Testis (tissue), 3 donors: ENCODE data around the gene ATG16L1. TPM values are rescaled to one million over a fixed set of nuclear protein-coding genes. Genes with fewer than 3 reads are reported as not detected.

Experiments used
- DNase-seq: peaks from one replicate; pipeline ENCODE4 v3.0.0-alpha.2; 2019
- H3K27ac ChIP-seq, 2 donors: fragments of 200-600 bp; sonication (generic); one replicate each; pipeline ENCODE4 v1.5.1; 2019
- H3K27me3 ChIP-seq: fragments of 200-600 bp; sonication (generic); one replicate; pipeline ENCODE4 v1.5.1; 2019
- H3K36me3 ChIP-seq: fragments of 200-600 bp; sonication (generic); one replicate; pipeline ENCODE4 v1.5.1; 2017; ENCODE audit warnings: low read depth; ENCODE audit errors: missing control alignments
- H3K4me1 ChIP-seq: fragments of 200-600 bp; sonication (generic); one replicate; pipeline ENCODE4 v1.5.1; 2019
- H3K4me3 ChIP-seq, 2 donors: fragments of 200-600 bp; sonication (generic); one replicate each; pipeline ENCODE4 v1.5.1; 2017 to 2019
- H3K9me3 ChIP-seq: fragments of 200-600 bp; sonication (generic); one replicate; pipeline ENCODE4 v1.5.1; 2017
- POLR2A ChIP-seq: fragments of 450-650 bp; IDR thresholded peaks from one replicate; pipeline ENCODE4 v1.6.1; 2017; ENCODE audit warnings: antibody characterized with exemption, mild to moderate bottlenecking, moderate library complexity
- WGBS, 2 donors: methylation state at CpG; one replicate each; pipeline ENCODE4 v1.1.5; 2018; 5-methylcytosine and 5-hydroxymethylcytosine counted together
- intact Hi-C: fragments of 100-400 bp; cut with DNase I; formaldehyde crosslinking; loops from one replicate; pipeline ENCODE4 v1.15.1; 2023; ENCODE audit warnings: low total_unique reads
- polyA plus RNA-seq: library from polyadenylated mRNA; stranded (reverse); fragments of 350-450 nt; fragmentation: Illumina TruSeq; extraction: RNeasy Lipid Tissue Mini Kit (QIAGEN cat#74804); gene quantifications from one replicate; pipeline ENCODE4 v1.2.3, GENCODE V29; 2014; ENCODE audit warnings: low read depth, low replicate concordance; ENCODE audit not compliant: insufficient read depth
- total RNA-seq, 2 donors: library from RNA; depleted of rRNA; stranded (reverse); fragments of >200 nt; gene quantifications; one replicate each; pipeline ENCODE4 v1.2.3, GENCODE V29; 2016
- TF ChIP-seq, protein P1 (sequence below), 3 experiments: fragments of 450-650 bp in 2 of 3; fragments of 200-600 bp in 1 of 3; sonication (generic) in 1 of 3; IDR thresholded peaks; one replicate each; pipeline ENCODE4 v1.5.1; 2016 to 2019; ENCODE audit warnings: antibody characterized with exemption in 3 of 3, mild to moderate bottlenecking in 2 of 3, moderate library complexity in 1 of 3

Gene ATG16L1
- total and polyA plus RNA-seq, 3 donors from 2014 or later = 37.3 to 53.1 (median 47.2) TPM

DNA sequence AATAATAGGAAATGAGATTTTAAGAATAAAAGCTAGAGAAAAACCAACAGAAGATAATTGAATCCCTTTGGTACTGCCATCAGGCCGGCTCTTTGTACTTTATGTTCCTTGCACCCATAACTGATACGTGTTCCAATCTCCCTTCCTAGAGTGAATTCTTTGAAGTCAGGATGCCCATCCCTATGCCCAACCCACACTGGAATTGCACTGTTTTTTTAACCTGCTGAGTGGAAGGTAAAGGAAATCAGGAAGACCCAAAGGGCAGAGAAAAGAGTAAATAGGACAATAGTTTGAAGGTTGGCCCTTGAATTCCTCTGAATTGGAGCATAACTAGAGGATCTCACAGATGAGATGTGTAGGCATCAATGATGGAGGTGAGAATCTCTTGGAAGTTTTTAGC, 4.4 kb upstream of the ATG16L1 start:
- no peaks in the 10 kb centered on the region for H3K9me3 ChIP-seq
- no peak overlapping the region for H3K27ac ChIP-seq
- H3K4me1 ChIP-seq = peaks cover 4% of the 10 kb centered on the region
- H3K4me3 ChIP-seq = no peak overlapping the region
- 74 to 79% methylated on average over 2 of the region's 2 CpGs for WGBS, 2 donors
- H3K27me3 ChIP-seq = no peaks in the 10 kb centered on the region
- TF ChIP-seq, protein P1, sequence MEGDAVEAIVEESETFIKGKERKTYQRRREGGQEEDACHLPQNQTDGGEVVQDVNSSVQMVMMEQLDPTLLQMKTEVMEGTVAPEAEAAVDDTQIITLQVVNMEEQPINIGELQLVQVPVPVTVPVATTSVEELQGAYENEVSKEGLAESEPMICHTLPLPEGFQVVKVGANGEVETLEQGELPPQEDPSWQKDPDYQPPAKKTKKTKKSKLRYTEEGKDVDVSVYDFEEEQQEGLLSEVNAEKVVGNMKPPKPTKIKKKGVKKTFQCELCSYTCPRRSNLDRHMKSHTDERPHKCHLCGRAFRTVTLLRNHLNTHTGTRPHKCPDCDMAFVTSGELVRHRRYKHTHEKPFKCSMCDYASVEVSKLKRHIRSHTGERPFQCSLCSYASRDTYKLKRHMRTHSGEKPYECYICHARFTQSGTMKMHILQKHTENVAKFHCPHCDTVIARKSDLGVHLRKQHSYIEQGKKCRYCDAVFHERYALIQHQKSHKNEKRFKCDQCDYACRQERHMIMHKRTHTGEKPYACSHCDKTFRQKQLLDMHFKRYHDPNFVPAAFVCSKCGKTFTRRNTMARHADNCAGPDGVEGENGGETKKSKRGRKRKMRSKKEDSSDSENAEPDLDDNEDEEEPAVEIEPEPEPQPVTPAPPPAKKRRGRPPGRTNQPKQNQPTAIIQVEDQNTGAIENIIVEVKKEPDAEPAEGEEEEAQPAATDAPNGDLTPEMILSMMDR (IDR thresholded peaks at IDR 0.05) = no peak
- no peak for TF ChIP-seq POLR2A
- H3K36me3 ChIP-seq = no peaks in the 10 kb centered on the region
- intact Hi-C loops = no loop called here
- DNase-seq = no peak

DNA sequence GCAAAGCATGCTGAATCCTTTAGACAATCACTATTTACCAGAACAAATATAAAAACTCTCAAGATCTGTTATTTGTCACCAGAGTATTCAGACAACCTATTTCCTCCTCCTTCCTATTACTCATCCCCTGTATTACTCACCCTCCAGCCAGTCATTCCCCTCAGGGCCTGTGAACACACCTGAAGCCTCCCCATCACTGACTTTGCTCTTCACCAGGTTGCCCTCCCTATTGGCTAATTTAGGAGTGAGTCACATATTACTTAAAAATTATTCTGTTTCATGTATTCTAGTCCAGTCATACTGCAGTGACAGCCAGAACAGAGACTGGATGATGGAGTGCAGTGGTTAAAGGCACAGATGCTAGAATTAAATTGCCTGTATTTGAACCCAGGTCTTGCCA, 3.7 kb upstream of the ATG16L1 start:
- no peak for TF ChIP-seq POLR2A
- TF ChIP-seq, protein P1 (IDR thresholded peaks at IDR 0.05) = no peak
- DNase-seq = no peak
- H3K4me1 ChIP-seq = peaks cover 8% of the 10 kb centered on the region
- no peak overlapping the region for H3K4me3 ChIP-seq
- no peaks in the 10 kb centered on the region for H3K36me3 ChIP-seq
- intact Hi-C loops = no loop called here
- H3K27me3 ChIP-seq = no peaks in the 10 kb centered on the region
- H3K27ac ChIP-seq = no peak overlapping the region
- H3K9me3 ChIP-seq = no peaks in the 10 kb centered on the region

DNA sequence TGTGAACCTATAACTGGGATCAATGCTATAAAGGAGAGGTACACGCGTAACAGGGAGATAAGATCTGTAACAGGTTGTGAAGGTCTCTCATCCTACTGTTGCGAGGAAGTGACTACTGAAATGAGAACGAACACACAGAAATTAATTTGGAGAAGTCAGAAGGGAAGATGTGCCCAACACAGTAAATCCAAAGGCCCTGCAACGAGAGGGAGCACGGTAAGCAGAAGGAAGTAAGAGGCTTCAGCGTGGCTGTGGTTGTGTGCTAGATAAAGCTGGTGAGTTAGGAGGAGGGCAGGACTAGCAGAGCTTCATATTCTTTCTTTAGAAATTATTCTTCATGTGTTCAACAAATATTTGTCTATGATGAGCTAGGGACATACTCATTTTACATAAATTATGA, 2.5 kb upstream of the ATG16L1 start:
- Histone ChIP-seq H3K4me3 (no peak overlapping the region), H3K27me3 (no peaks in the 10 kb centered on the region), H3K36me3 (no peaks in the 10 kb centered on the region), H3K4me1 (peaks cover 10% of the 10 kb centered on the region), H3K9me3 (no peaks in the 10 kb centered on the region), H3K27ac (no peak overlapping the region)
- no peak for DNase-seq
- intact Hi-C loops = no loop called here
- 75 to 76% methylated on average over 7 of the region's 7 CpGs for WGBS, 2 donors
- no peak for TF ChIP-seq POLR2A
- TF ChIP-seq, protein P1 (IDR thresholded peaks at IDR 0.05) = no peak

DNA sequence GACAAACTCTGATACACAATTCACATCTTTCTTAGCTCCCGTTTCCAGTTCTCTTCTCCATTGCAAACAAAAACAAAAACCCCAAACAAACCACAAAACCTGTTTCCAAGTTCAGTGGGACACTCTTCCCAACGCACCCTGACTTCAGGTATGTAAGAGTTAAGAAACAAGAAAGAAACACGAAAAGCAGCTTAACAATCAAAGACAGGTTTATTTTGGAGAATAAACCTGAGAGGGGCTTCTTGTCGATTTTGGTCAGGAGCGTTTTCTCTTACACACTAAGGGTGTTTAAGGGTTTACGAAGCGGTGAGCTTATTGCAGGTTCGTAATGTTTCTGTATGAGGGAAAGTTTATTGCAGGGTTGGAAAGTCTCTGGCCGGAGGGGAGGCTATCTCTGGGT, 905 bp upstream of the ATG16L1 start:
- H3K4me1 ChIP-seq = peaks cover 10% of the 10 kb centered on the region
- intact Hi-C loops = loop anchor here (5.0 to 10.0 kb wide), 2 partner anchors 398 to 646 kb away; no protein-coding TSS in a partner anchor
- H3K4me3 ChIP-seq = no peak overlapping the region
- H3K9me3 ChIP-seq = no peaks in the 10 kb centered on the region
- DNase-seq = no peak
- H3K36me3 ChIP-seq = no peaks in the 10 kb centered on the region
- TF ChIP-seq, protein P1 (IDR thresholded peaks at IDR 0.05) = no peak
- TF ChIP-seq POLR2A = no peak
- no peaks in the 10 kb centered on the region for H3K27me3 ChIP-seq
- H3K27ac ChIP-seq = peak overlapping the region; percentile 73 to 85
- 77 to 85% methylated on average over 9 of the region's 9 CpGs for WGBS, 2 donors

DNA sequence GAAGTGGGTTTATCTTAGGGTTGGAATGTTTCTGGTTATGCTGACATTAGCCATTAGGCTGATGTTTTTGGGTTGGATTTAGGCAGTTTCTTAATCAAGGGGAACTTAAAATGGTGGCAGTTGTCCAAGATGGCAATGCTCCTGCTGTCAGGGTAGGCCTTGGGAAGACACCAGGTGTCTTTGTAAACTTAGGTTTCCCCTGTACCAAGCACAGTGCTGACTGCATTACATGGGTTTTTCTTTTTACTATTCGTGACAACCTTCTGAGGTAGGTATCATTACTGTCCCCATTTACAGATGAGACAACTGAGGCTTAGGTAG, 528 bp upstream of the ATG16L1 start:
- H3K9me3 ChIP-seq = no peaks in the 10 kb centered on the region
- no peak for DNase-seq
- H3K4me3 ChIP-seq = peak overlapping the region; percentile 96 to 99
- H3K36me3 ChIP-seq = no peaks in the 10 kb centered on the region
- TF ChIP-seq, protein P1 (IDR thresholded peaks at IDR 0.05) = no peak
- TF ChIP-seq POLR2A = no peak
- WGBS, 2 donors = 42 to 69% methylated on average over 1 of the region's 1 CpG
- no peaks in the 10 kb centered on the region for H3K27me3 ChIP-seq
- H3K4me1 ChIP-seq = peaks cover 10% of the 10 kb centered on the region
- intact Hi-C loops = loop anchor here (5.0 to 10.0 kb wide), 2 partner anchors 399 to 646 kb away; no protein-coding TSS in a partner anchor
- peak overlapping the region; percentile 73 to 85 for H3K27ac ChIP-seq
